ENCODE results near the gene VENTX. TPM values are rescaled to one million over a fixed set of nuclear protein-coding genes. Genes with fewer than 3 reads are reported as not detected.

The VENTX gene
- polyA plus RNA-seq, 1 donor (not counting 4 experiments of a cell fraction or from before 2014, with no cell fraction given) = not detected

DNA sequence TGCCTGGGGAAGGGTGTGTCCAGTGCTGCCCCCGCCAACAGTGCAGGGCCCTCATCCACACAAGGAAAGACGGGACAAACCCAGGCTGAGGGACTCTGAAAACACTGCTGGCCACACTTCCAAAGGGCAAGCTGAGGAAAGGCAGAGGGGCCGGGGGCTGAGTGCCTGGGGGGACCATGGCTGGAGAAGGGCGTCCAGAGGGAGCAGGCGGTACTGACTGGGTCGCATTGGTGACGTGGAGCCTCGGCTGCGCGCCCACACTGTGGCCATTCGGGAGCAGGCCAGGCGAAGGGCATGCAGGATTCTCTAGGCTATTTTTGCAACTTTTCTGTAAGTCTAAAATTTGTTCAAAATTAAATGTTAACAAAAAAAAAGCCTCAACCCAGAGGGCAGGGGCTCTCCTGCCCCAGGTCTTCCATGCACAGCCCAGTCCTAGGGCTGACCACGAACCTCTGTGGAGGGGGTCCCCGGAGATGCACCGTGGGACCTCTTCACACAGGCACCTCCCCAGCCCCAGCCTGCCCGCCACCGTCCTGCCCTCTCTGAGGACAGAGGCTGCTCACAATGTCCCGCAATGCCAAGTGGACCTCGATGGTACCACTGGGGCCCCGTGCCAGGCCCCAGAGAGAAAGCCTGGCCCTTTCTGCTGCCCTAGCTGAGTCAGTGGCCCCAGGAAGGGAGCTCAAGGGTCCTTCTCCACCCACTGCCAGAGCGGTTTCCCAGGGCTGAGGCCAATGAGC lies 28.6 kb downstream of the VENTX start:
- H3K9me3 ChIP-seq (ENCODE audit: control insufficient read depth, low read depth, low read length) = no peaks in the 10 kb centered on the region
- FAIRE-seq (no peak), DNase-seq (ENCODE audit: low read depth, low spot score) (no peak)
- H2AFZ ChIP-seq (ENCODE audit: control insufficient read depth, low read length) = no peak overlapping the region
- no peak overlapping the region for H3K9ac ChIP-seq (ENCODE audit: control insufficient read depth, extremely low read depth, insufficient read depth, low read length)
- H3K36me3 ChIP-seq (ENCODE audit: control insufficient read depth in 2 of 2, extremely low read depth in 1 of 2, insufficient read depth in 2 of 2, low read length in 2 of 2) = peaks cover 36 to 38% of the 10 kb centered on the region in 2 experiments
- peaks cover 14% of the 10 kb centered on the region for H4K20me1 ChIP-seq (ENCODE audit: control insufficient read depth, extremely low read depth, insufficient read depth, low read length)
- no peak overlapping the region for H3K4me3 ChIP-seq (ENCODE audit: control insufficient read depth in 2 of 3, extremely low read depth in 1 of 3, insufficient read depth in 2 of 3, low read depth in 1 of 3, low read length in 3 of 3)
- no peak overlapping the region for H3K4me2 ChIP-seq (ENCODE audit: control insufficient read depth, extremely low read depth, insufficient read depth, low read depth, low read length)
- no peak overlapping the region for H3K27ac ChIP-seq (ENCODE audit: control insufficient read depth, insufficient read depth, low read length)
- no peak for TF ChIP-seq EZH2 (IDR thresholded peaks at IDR 0.05; ENCODE audit: low read length)
- TF ChIP-seq, protein P1, sequence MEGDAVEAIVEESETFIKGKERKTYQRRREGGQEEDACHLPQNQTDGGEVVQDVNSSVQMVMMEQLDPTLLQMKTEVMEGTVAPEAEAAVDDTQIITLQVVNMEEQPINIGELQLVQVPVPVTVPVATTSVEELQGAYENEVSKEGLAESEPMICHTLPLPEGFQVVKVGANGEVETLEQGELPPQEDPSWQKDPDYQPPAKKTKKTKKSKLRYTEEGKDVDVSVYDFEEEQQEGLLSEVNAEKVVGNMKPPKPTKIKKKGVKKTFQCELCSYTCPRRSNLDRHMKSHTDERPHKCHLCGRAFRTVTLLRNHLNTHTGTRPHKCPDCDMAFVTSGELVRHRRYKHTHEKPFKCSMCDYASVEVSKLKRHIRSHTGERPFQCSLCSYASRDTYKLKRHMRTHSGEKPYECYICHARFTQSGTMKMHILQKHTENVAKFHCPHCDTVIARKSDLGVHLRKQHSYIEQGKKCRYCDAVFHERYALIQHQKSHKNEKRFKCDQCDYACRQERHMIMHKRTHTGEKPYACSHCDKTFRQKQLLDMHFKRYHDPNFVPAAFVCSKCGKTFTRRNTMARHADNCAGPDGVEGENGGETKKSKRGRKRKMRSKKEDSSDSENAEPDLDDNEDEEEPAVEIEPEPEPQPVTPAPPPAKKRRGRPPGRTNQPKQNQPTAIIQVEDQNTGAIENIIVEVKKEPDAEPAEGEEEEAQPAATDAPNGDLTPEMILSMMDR (optimal IDR thresholded peaks at IDR 0.05 in 1 of 3, IDR thresholded peaks at IDR 0.05 in 1 of 3, conservative IDR thresholded peaks at IDR 0.05 in 1 of 3; ENCODE audit: extremely low read depth in 1 of 3, insufficient read depth in 2 of 3, low read length in 3 of 3) = no peak
- H3K4me1 ChIP-seq (ENCODE audit: control insufficient read depth, extremely low read depth, insufficient read depth, low read length) = peaks cover 29% of the 10 kb centered on the region
- dilution Hi-C loops (cut with MboI; ENCODE audit: extremely low pct_ligation_motif_present, low sequenced_read_pairs) = no loop called here
- H3K27me3 ChIP-seq (ENCODE audit: control insufficient read depth, extremely low read depth, insufficient read depth, low read length) = no peaks in the 10 kb centered on the region
- no peaks in the 10 kb centered on the region for H3K9me1 ChIP-seq (ENCODE audit: control insufficient read depth, extremely low read depth, insufficient read depth, low read length)
- H3K79me2 ChIP-seq (ENCODE audit: control insufficient read depth, insufficient read depth, low read length) = peaks cover 15% of the 10 kb centered on the region

DNA sequence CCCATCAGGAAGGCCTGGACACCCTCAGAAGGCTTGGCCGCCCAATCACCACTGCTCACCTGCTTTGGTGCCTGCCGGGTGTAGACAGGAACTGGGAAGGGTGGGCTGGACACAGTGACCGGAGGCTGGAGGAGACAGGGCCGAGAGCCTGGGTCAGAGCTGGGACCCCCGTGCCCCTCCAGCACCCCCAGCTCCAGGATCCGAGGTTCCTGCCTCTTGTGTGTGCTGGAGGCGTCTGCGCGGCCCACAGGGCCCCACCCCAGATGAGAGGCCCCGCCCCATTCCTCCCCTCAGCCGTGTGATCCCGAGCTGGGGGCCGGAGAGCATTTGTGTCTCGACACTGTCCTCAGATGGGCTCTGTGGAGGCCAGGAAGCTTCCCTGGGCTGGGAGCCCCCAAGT lies 29.6 kb downstream of the VENTX start:
- Histone ChIP-seq H3K79me2 (ENCODE audit: control insufficient read depth, insufficient read depth, low read length) (peaks cover 23% of the 10 kb centered on the region), H3K27ac (ENCODE audit: control insufficient read depth, insufficient read depth, low read length) (no peak overlapping the region), H3K27me3 (ENCODE audit: control insufficient read depth, extremely low read depth, insufficient read depth, low read length) (no peaks in the 10 kb centered on the region), H4K20me1 (ENCODE audit: control insufficient read depth, extremely low read depth, insufficient read depth, low read length) (peaks cover 14% of the 10 kb centered on the region), H3K4me3 (ENCODE audit: control insufficient read depth in 2 of 3, extremely low read depth in 1 of 3, insufficient read depth in 2 of 3, low read depth in 1 of 3, low read length in 3 of 3) (no peak overlapping the region), H3K4me2 (ENCODE audit: control insufficient read depth, extremely low read depth, insufficient read depth, low read depth, low read length) (no peak overlapping the region), H3K9me3 (ENCODE audit: control insufficient read depth, low read depth, low read length) (no peaks in the 10 kb centered on the region), H3K9me1 (ENCODE audit: control insufficient read depth, extremely low read depth, insufficient read depth, low read length) (no peaks in the 10 kb centered on the region), H3K36me3 (ENCODE audit: control insufficient read depth in 2 of 2, extremely low read depth in 1 of 2, insufficient read depth in 2 of 2, low read length in 2 of 2) (peaks cover 37 to 41% of the 10 kb centered on the region in 2 experiments), H3K4me1 (ENCODE audit: control insufficient read depth, extremely low read depth, insufficient read depth, low read length) (peaks cover 27% of the 10 kb centered on the region), H2AFZ (ENCODE audit: control insufficient read depth, low read length) (no peak overlapping the region), H3K9ac (ENCODE audit: control insufficient read depth, extremely low read depth, insufficient read depth, low read length) (no peak overlapping the region)
- DNase-seq (ENCODE audit: low read depth, low spot score) = no peak
- FAIRE-seq = no peak
- TF ChIP-seq, protein P1 (optimal IDR thresholded peaks at IDR 0.05 in 1 of 3, IDR thresholded peaks at IDR 0.05 in 1 of 3, conservative IDR thresholded peaks at IDR 0.05 in 1 of 3; ENCODE audit: extremely low read depth in 1 of 3, insufficient read depth in 2 of 3, low read length in 3 of 3) = no peak
- no peak for TF ChIP-seq EZH2 (IDR thresholded peaks at IDR 0.05; ENCODE audit: low read length)
- dilution Hi-C loops (cut with MboI; ENCODE audit: extremely low pct_ligation_motif_present, low sequenced_read_pairs) = no loop called here
